ENCODE measurements around the gene MYL6. TPM values are rescaled to one million over a fixed set of nuclear protein-coding genes. Genes with fewer than 3 reads are reported as not detected.

MYL6 gene
- total and polyA plus RNA-seq, 8 donors = 1,132 to 4,672 (median 3,368) TPM

GRCh38 chr12:56161690-56162351 is 3.7 kb downstream of the MYL6 start:
- H3K4me1 ChIP-seq = peaks cover 31 to 62% (median 46%) of the 10 kb centered on the region in 4 donors
- intact Hi-C loops (cut with DNase I; ENCODE audit: low total_unique reads) = loop anchor here (5.0 kb wide), 1 partner anchor 40 kb away; no protein-coding TSS in a partner anchor
- peak in 1 of 3 donors; percentile 1 for TF ChIP-seq POLR2AphosphoS5 (IDR thresholded peaks at IDR 0.05)
- no peak for TF ChIP-seq CTCF (IDR thresholded peaks at IDR 0.05)
- H3K9me3 ChIP-seq = no peaks in the 10 kb centered on the region
- peak in 1 of 2 donors; percentile 29 for DNase-seq
- peak overlapping the region in 4 of 5 donors; percentile 95 to 99 (median 96) for H3K27ac ChIP-seq
- H3K4me3 ChIP-seq = peak overlapping the region in 3 of 4 donors; percentile 71 to 85 (median 77)
- peaks cover 71 to 76% (median 74%) of the 10 kb centered on the region in 4 donors for H3K36me3 ChIP-seq
- 69 to 77% (median 72%) methylated on average over 10 of the region's 10 CpGs for WGBS, 5 donors
- no peaks in the 10 kb centered on the region for H3K27me3 ChIP-seq

GRCh38 chr12:56162468-56163290 is 4.5 kb downstream of the MYL6 start:
- Histone ChIP-seq H3K36me3 (peaks cover 78 to 85% (median 83%) of the 10 kb centered on the region in 4 donors), H3K27ac (peak overlapping the region in 4 of 5 donors; percentile 49 to 99 (median 95)), H3K27me3 (no peaks in the 10 kb centered on the region), H3K9me3 (no peaks in the 10 kb centered on the region), H3K4me1 (peaks cover 31 to 54% (median 41%) of the 10 kb centered on the region in 4 donors), H3K4me3 (no peak overlapping the region)
- peak in 1 of 2 donors; percentile 32 for DNase-seq
- 41 to 61% (median 51%) methylated on average over 11 of the region's 11 CpGs for WGBS, 5 donors
- intact Hi-C loops (cut with DNase I; ENCODE audit: low total_unique reads) = loop anchor here (5.0 kb wide), 1 partner anchor 40 kb away; no protein-coding TSS in a partner anchor
- no peak for TF ChIP-seq EP300 (IDR thresholded peaks at IDR 0.05)
- peak in 2 of 3 donors; percentile 5 to 30 for TF ChIP-seq POLR2AphosphoS5 (IDR thresholded peaks at IDR 0.05)

GRCh38 chr12:56163533-56164344 is 5.6 kb downstream of the MYL6 start:
- WGBS, 5 donors = 55 to 76% (median 69%) methylated on average over 11 of the region's 11 CpGs
- DNase-seq = no peak
- peaks cover 87 to 95% (median 93%) of the 10 kb centered on the region in 4 donors for H3K36me3 ChIP-seq
- no peaks in the 10 kb centered on the region for H3K9me3 ChIP-seq
- H3K27ac ChIP-seq = peak overlapping the region in 4 of 5 donors; percentile 49 to 99 (median 95)
- no peak overlapping the region for H3K4me3 ChIP-seq
- TF ChIP-seq POLR2AphosphoS5 (IDR thresholded peaks at IDR 0.05) (no peak), EP300 (IDR thresholded peaks at IDR 0.05) (no peak), POLR2A (IDR thresholded peaks at IDR 0.05) (no peak), CTCF (IDR thresholded peaks at IDR 0.05) (no peak)
- intact Hi-C loops (cut with DNase I; ENCODE audit: low total_unique reads) = loop anchor here (5.0 kb wide), 1 partner anchor 41 kb away; no protein-coding TSS in a partner anchor
- peaks cover 31 to 54% (median 40%) of the 10 kb centered on the region in 4 donors for H3K4me1 ChIP-seq
- H3K27me3 ChIP-seq = no peaks in the 10 kb centered on the region

GRCh38 chr12:56164345-56164729 is 6.2 kb downstream of the MYL6 start:
- TF ChIP-seq POLR2AphosphoS5 (IDR thresholded peaks at IDR 0.05) (no peak), POLR2A (IDR thresholded peaks at IDR 0.05) (no peak), CTCF (IDR thresholded peaks at IDR 0.05) (no peak), EP300 (IDR thresholded peaks at IDR 0.05) (no peak)
- intact Hi-C loops (cut with DNase I; ENCODE audit: low total_unique reads) = loop anchor here (5.0 kb wide), 1 partner anchor 42 kb away; no protein-coding TSS in a partner anchor
- H3K27ac ChIP-seq = peak overlapping the region in 1 of 5 donors; percentile 95
- H3K9me3 ChIP-seq = no peaks in the 10 kb centered on the region
- no peak for DNase-seq
- no peaks in the 10 kb centered on the region for H3K27me3 ChIP-seq
- 83 to 93% (median 88%) methylated on average over 17 of the region's 17 CpGs for WGBS, 5 donors
- H3K36me3 ChIP-seq = peaks cover 91 to 100% (median 99%) of the 10 kb centered on the region in 4 donors
- H3K4me1 ChIP-seq = peaks cover 28 to 52% (median 39%) of the 10 kb centered on the region in 4 donors
- no peak overlapping the region for H3K4me3 ChIP-seq

Measured in stomach (tissue), 9 donors.